Neuron (in vitro differentiated cells): Measurements from ENCODE around the gene HOXA13.
A peak's percentile ranks its signal among the peaks of the same experiment; 100 is the strongest.

Experiments used
- H2AFZ ChIP-seq: one replicate; pipeline ENCODE4 v1.6.1; 2013; ENCODE audit warnings: low read depth, mild to moderate bottlenecking, inconsistent platforms, low read length, moderate library complexity
- H3K27me3 ChIP-seq: one replicate; pipeline ENCODE4 v1.6.1; 2013; ENCODE audit warnings: low read length; ENCODE audit not compliant: insufficient read depth
- H3K36me3 ChIP-seq: one replicate; pipeline ENCODE4 v1.6.1; 2013; ENCODE audit warnings: low read length; ENCODE audit not compliant: insufficient read depth
- H3K4me1 ChIP-seq: one replicate; pipeline ENCODE4 v1.6.1; 2013; ENCODE audit warnings: low read length; ENCODE audit not compliant: insufficient read depth
- H3K4me3 ChIP-seq: 2 replicates; pipeline ENCODE4 v1.5.1; 2013; ENCODE audit warnings: mild to moderate bottlenecking, low read length, moderate library complexity
- H3K9me3 ChIP-seq: one replicate; pipeline ENCODE4 v1.6.1; 2013; ENCODE audit warnings: low read length

Gene HOXA13

GRCh38 chr7:27173511-27173955 lies 26.4 kb downstream of the HOXA13 start:
- peaks cover 3% of the 10 kb centered on the region for H3K4me1 ChIP-seq
- H2AFZ ChIP-seq, result peak overlapping the region; percentile 80
- H3K9me3 ChIP-seq, result peaks cover 5% of the 10 kb centered on the region
- H3K4me3 ChIP-seq, result no peak overlapping the region
- H3K36me3 ChIP-seq, result no peaks in the 10 kb centered on the region
- peaks cover 99% of the 10 kb centered on the region for H3K27me3 ChIP-seq

GRCh38 chr7:27172823-27173510 lies 26.9 kb downstream of the HOXA13 start:
- Histone ChIP-seq H3K36me3 (no peaks in the 10 kb centered on the region), H3K4me1 (peaks cover 3% of the 10 kb centered on the region), H3K9me3 (peaks cover 5% of the 10 kb centered on the region), H2AFZ (peak overlapping the region; percentile 80), H3K4me3 (no peak overlapping the region), H3K27me3 (peaks cover 99% of the 10 kb centered on the region)

GRCh38 chr7:27172315-27172774 lies 27.5 kb downstream of the HOXA13 start:
- H3K4me1 ChIP-seq, result peaks cover 3% of the 10 kb centered on the region
- peaks cover 99% of the 10 kb centered on the region for H3K27me3 ChIP-seq
- H3K9me3 ChIP-seq, result peaks cover 5% of the 10 kb centered on the region
- H2AFZ ChIP-seq, result no peak overlapping the region
- no peaks in the 10 kb centered on the region for H3K36me3 ChIP-seq
- no peak overlapping the region for H3K4me3 ChIP-seq

- Histone ChIP-seq H3K9me3 (peaks cover 5% of the 10 kb centered on the region), H3K4me3 (no peak overlapping the region), H3K27me3 (peaks cover 99% of the 10 kb centered on the region), H2AFZ (no peak overlapping the region), H3K36me3 (no peaks in the 10 kb centered on the region), H3K4me1 (peaks cover 3% of the 10 kb centered on the region)
Measured at GRCh38 chr7:27171637-27172314, 28.1 kb downstream of the HOXA13 start.

GRCh38 chr7:27171325-27171636 lies 28.6 kb downstream of the HOXA13 start:
- H3K36me3 ChIP-seq, result no peaks in the 10 kb centered on the region
- peaks cover 99% of the 10 kb centered on the region for H3K27me3 ChIP-seq
- H3K4me1 ChIP-seq, result peaks cover 3% of the 10 kb centered on the region
- peaks cover 5% of the 10 kb centered on the region for H3K9me3 ChIP-seq
- no peak overlapping the region for H3K4me3 ChIP-seq
- H2AFZ ChIP-seq, result no peak overlapping the region

- Histone ChIP-seq H3K4me3 (no peak overlapping the region), H3K36me3 (no peaks in the 10 kb centered on the region), H3K4me1 (peaks cover 3% of the 10 kb centered on the region), H3K9me3 (peaks cover 5% of the 10 kb centered on the region), H2AFZ (no peak overlapping the region), H3K27me3 (peaks cover 99% of the 10 kb centered on the region)
Measured at GRCh38 chr7:27170426-27171324, 29.2 kb downstream of the HOXA13 start.

GRCh38 chr7:27169658-27170425 lies 30.0 kb downstream of the HOXA13 start:
- Histone ChIP-seq H3K27me3 (peaks cover 99% of the 10 kb centered on the region), H3K9me3 (peaks cover 3% of the 10 kb centered on the region), H3K4me3 (no peak overlapping the region)

GRCh38 chr7:27168265-27168947 lies 31.5 kb downstream of the HOXA13 start:
- peaks cover 3% of the 10 kb centered on the region for H3K4me1 ChIP-seq
- no peaks in the 10 kb centered on the region for H3K36me3 ChIP-seq
- H3K9me3 ChIP-seq, result no peaks in the 10 kb centered on the region
- H3K4me3 ChIP-seq, result no peak overlapping the region
- H2AFZ ChIP-seq, result no peak overlapping the region
- H3K27me3 ChIP-seq, result peaks cover 99% of the 10 kb centered on the region

More at GRCh38 chr7:27169658-27170425, 30.0 kb downstream of the HOXA13 start:
- no peak overlapping the region for H2AFZ ChIP-seq
- H3K4me1 ChIP-seq, result peaks cover 3% of the 10 kb centered on the region
- H3K36me3 ChIP-seq, result no peaks in the 10 kb centered on the region

GRCh38 chr7:27167916-27168264 lies 32.0 kb downstream of the HOXA13 start:
- Histone ChIP-seq H3K9me3 (no peaks in the 10 kb centered on the region), H2AFZ (no peak overlapping the region), H3K4me3 (no peak overlapping the region), H3K27me3 (peaks cover 99% of the 10 kb centered on the region), H3K4me1 (peaks cover 3% of the 10 kb centered on the region), H3K36me3 (no peaks in the 10 kb centered on the region)

- Histone ChIP-seq H3K4me3 (no peak overlapping the region), H3K9me3 (no peaks in the 10 kb centered on the region)
Measured at GRCh38 chr7:27166531-27167505, 33.1 kb downstream of the HOXA13 start.

GRCh38 chr7:27165996-27166530 lies 33.8 kb downstream of the HOXA13 start:
- H3K27me3 ChIP-seq, result peaks cover 96% of the 10 kb centered on the region
- peaks cover 5% of the 10 kb centered on the region for H3K4me1 ChIP-seq
- H3K36me3 ChIP-seq, result no peaks in the 10 kb centered on the region
- H3K4me3 ChIP-seq, result no peak overlapping the region
- no peak overlapping the region for H2AFZ ChIP-seq
- no peaks in the 10 kb centered on the region for H3K9me3 ChIP-seq

More at GRCh38 chr7:27166531-27167505, 33.1 kb downstream of the HOXA13 start:
- no peak overlapping the region for H2AFZ ChIP-seq
- H3K27me3 ChIP-seq, result peaks cover 99% of the 10 kb centered on the region
- H3K36me3 ChIP-seq, result no peaks in the 10 kb centered on the region
- peaks cover 3% of the 10 kb centered on the region for H3K4me1 ChIP-seq
